Activated CD4-positive, alpha-beta T cell treated with anti-CD3 and anti-CD28 coated beads for 48 hours (primary cell): ENCODE data around the gene MAGEA6.

Experiments used
- DNase-seq: peaks from one replicate; pipeline ENCODE4 v3.0.0-alpha.2; 2020

The MAGEA6 gene

GRCh38 chrX:152733261-152733975 is 36.1 kb downstream of the MAGEA6 start, which contains the start of the genes CSAG1 and MAGEA12:
Gene CSAG1 (minus strand): TSS chrX:152733721. CDS start chrX:152732460, 1,261 bp downstream.
Gene MAGEA12 (plus strand): TSS chrX:152733757. CDS start chrX:152736162, 2,405 bp downstream.
- DNase-seq = no peak

GRCh38 chrX:152725409-152725808 is 44.1 kb downstream of the MAGEA6 start:
- DNase-seq = no peak
